PFSK-1 (cell line): ENCODE measurements around the gene KRT35.

Experiments used
- POLR2AphosphoS5 ChIP-seq: IDR thresholded peaks from 2 replicates; pipeline ENCODE4 v1.6.1; 2012; ENCODE audit warnings: low read depth, mild to moderate bottlenecking, control low read depth, low read length, moderate library complexity
- REST ChIP-seq, 2 experiments: IDR thresholded peaks; 2 replicates each; pipeline versions ENCODE4 v1.6.1 to v1.8.0; 2011 to 2012; ENCODE audit warnings: low read depth in 2 of 2, low read length in 2 of 2, control low read depth in 1 of 2, inconsistent platforms in 1 of 2, mild to moderate bottlenecking in 1 of 2, moderate library complexity in 1 of 2; ENCODE audit not compliant: insufficient read depth in 1 of 2
- SIN3A ChIP-seq: IDR thresholded peaks from 2 replicates; pipeline ENCODE4 v1.6.1; 2012; ENCODE audit warnings: mild to moderate bottlenecking, low read length, moderate library complexity, borderline replicate concordance; ENCODE audit not compliant: insufficient read depth
- TAF1 ChIP-seq: IDR thresholded peaks from 2 replicates; pipeline ENCODE4 v1.6.1; 2012; ENCODE audit warnings: low read length, control low read depth, borderline replicate concordance; ENCODE audit not compliant: insufficient read depth

- TF ChIP-seq POLR2AphosphoS5, result no peak
- no peak for TF ChIP-seq TAF1
- no peak for TF ChIP-seq SIN3A
- no peak for TF ChIP-seq REST (IDR thresholded peaks at IDR 0.05; ENCODE audit: insufficient read depth in 1 of 2, low read depth in 2 of 2, low read length in 2 of 2)
These were observed 8.6 kb upstream of the KRT35 start, which contains the start of gene KRT36 for GRCh38 chr17:41489531-41489930.
